ENCODE measurements around the gene USP49. TPM values are rescaled to one million over a fixed set of nuclear protein-coding genes. Genes with fewer than 3 reads are reported as not detected.

USP49 gene
- total and polyA plus RNA-seq, 10 of the 15 experiments (the other 5 are each of a cell fraction or from before 2014, with no cell fraction given): 1.0 to 7.7 (median 4.3) TPM

DNA sequence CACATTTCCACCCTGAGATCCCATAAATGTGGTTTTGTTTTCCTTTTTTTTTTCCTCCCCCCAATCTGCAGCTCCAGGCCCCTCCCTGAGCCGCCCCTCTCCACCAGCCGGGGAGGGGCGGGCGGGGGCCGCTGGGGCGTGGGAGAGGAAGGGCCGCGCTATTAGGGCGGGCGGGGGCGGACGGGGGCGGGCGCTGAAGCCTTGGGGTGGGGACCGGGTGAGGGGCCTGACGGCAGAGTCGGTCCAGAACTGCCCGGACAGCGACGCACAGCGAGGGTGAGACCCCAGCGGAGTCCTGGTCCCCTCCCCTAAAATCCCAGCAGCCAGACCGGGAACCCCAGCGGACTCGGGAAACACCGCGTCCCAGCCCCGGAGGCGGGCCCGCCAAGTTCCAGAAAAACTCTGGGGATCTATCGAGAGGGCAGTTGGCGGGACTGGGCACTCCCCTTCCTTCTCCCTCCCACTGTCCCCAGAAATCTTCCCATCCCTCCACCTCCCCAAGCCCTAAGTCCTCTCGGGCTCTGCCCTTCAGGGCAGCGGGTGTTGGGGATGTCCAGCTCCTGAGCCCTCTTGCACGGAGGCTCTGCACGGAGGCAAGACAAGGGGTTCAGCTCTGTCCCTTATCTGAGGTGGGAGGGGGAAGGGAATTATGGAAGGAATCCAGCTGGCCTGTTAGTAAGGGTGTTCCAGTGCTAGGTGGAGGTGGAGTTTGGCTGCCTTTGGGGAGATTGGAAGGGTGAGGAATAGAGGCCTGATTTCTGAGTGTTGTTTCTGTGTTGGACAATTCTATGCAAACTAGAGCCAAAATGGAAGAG lies 114.4 kb downstream of the USP49 start, which contains the start of gene PRICKLE4:
Gene PRICKLE4 (plus strand): TSS at position 232 of the 815 bp plus-strand sequence. CDS start 2,692 bp downstream, outside the sequence.
- SMC1A ChIA-PET (ENCODE audit: uncharacterized antibody, unreplicated experiment): interaction anchor here (2.7 kb wide), 1 partner anchor 263 kb away, joined by 20 read pairs; no protein-coding TSS in a partner anchor
- peak; percentile 36 for ATAC-seq

More for the DNA sequence above, 114.4 kb downstream of the USP49 start, which contains the start of gene PRICKLE4:
- intact Hi-C loops (cut with micrococcal nuclease; ENCODE audit: unreplicated experiment): loop anchor here (1.0 to 5.0 kb wide), 3 partner anchors 264 to 432 kb away; no protein-coding TSS in a partner anchor
- ChIA-PET CTCF (interaction anchor here (0.7 to 8.3 kb wide), 3 partner anchors 98 to 324 kb away, joined by 3 to 141 read pairs (median 3); no protein-coding TSS in a partner anchor), POLR2A (no interaction called here), RAD21 (ENCODE audit: unreplicated experiment) (interaction anchor here (0.7 to 1.9 kb wide), 2 partner anchors 33 to 265 kb away, joined by 3 to 9 read pairs; no protein-coding TSS in a partner anchor)
- Histone ChIP-seq H3K9me3 (replicated peaks; ENCODE audit: control insufficient read depth, insufficient read depth, low read length) (no peaks in the 10 kb centered on the region), H2AFZ (ENCODE audit: control insufficient read depth, low read depth, low read length) (peak within 1 kb of the TSS; percentile 88), H3K4me1 (ENCODE audit: control insufficient read depth, insufficient read depth, low read length) (peaks cover 24% of the 10 kb centered on the region), H3K27ac (ENCODE audit: control insufficient read depth, insufficient read depth) (no peak within 1 kb of the TSS), H4K20me1 (ENCODE audit: control insufficient read depth, insufficient read depth) (no peaks in the 10 kb centered on the region), H3K36me3 (ENCODE audit: control insufficient read depth in 2 of 2, insufficient read depth in 2 of 2, low read length in 1 of 2) (peaks cover 0 to 3% of the 10 kb centered on the region in 2 experiments; a peak in 1 of 4 replicates), H3K4me2 (ENCODE audit: control insufficient read depth, insufficient read depth) (peak within 1 kb of the TSS; percentile 98), H3K27me3 (replicated peaks in 1 of 2; ENCODE audit: control insufficient read depth in 2 of 2, insufficient read depth in 2 of 2, low read length in 1 of 2) (no peaks in the 10 kb centered on the region), H3K4me3 (peak within 1 kb of the TSS; percentile 74), H3K79me2 (ENCODE audit: control insufficient read depth, insufficient read depth, low read length) (no peaks in the 10 kb centered on the region), H3K9ac (ENCODE audit: control insufficient read depth, insufficient read depth, low read length) (peak within 1 kb of the TSS; percentile 72; the same call in 1 of the 2 replicates)
- TF ChIP-seq IKZF1 (conservative IDR thresholded peaks at IDR 0.05) (0 out of 2 replicates have a peak, but pooled peaks have one; percentile 12), EED (IDR thresholded peaks at IDR 0.05; ENCODE audit: low read depth) (0 out of 2 replicates have a peak, but pooled peaks have one; percentile 17), EGR1 (IDR thresholded peaks at IDR 0.05; ENCODE audit: borderline replicate concordance in 1 of 2, low read depth in 2 of 2, low read length in 2 of 2) (peak in 1 of 2 experiments; percentile 49; a peak in 1 of 3 replicates), IRF4 (IDR thresholded peaks at IDR 0.05; ENCODE audit: low read depth, low read length) (no peak), MEF2A (IDR thresholded peaks at IDR 0.05; ENCODE audit: insufficient read depth, low read depth, low read length) (no peak), IRF5 (IDR thresholded peaks at IDR 0.05; ENCODE audit: borderline replicate concordance) (no peak)
- no TSS peak for BruUV-seq (replicated peaks)
- FAIRE-seq: no peak
- DNase-seq (ENCODE audit: low read depth, low spot score): no peak
- in situ Hi-C loops (cut with MboI): no loop called here
- WGBS (ENCODE audit: insufficient coverage, insufficient replicate concordance, low lambda C conversion rate, missing lambda C conversion rate): 0% methylated on average over 21 of the region's 36 CpGs

Data from GM12878 (cell line).